ENCODE results near the gene MED10.

GRCh38 chr5:6328173-6328572, 50.2 kb downstream of the MED10 start:
- TF ChIP-seq CTCF (IDR thresholded peaks at IDR 0.05; ENCODE audit: low read length) (no peak), EZH2 (IDR thresholded peaks at IDR 0.05; ENCODE audit: borderline replicate concordance, low read length) (no peak)
